GM19328 (cell line): ENCODE measurements around the gene MSLN.
"Not testable (repeated sequence)": the region's sequence is repeated elsewhere in the genome, so short reads cannot be mapped to it uniquely, and the experiment has no call there.

ENCODE experiments used
- ATAC-seq: cut with Tn5 transposase; IDR thresholded peaks from one replicate; pipeline ENCODE4 v1.9.1; 2021; ENCODE audit warnings: mild to moderate bottlenecking, moderate library complexity; ENCODE audit not compliant: unreplicated experiment

MSLN gene

GRCh38 chr16:734208-734980 lies 26.1 kb upstream of the MSLN start:
- ATAC-seq = no peak

- ATAC-seq = no peak
These were observed 25.3 kb upstream of the MSLN start for GRCh38 chr16:734981-735881.

- ATAC-seq = no peak
These were observed 24.5 kb upstream of the MSLN start for GRCh38 chr16:735982-736453.

GRCh38 chr16:736936-737481 lies 23.5 kb upstream of the MSLN start:
- ATAC-seq = no peak

GRCh38 chr16:739560-740458 lies 20.7 kb upstream of the MSLN start:
- ATAC-seq = no peak

GRCh38 chr16:740459-740763 lies 20.1 kb upstream of the MSLN start:
- ATAC-seq = no peak

GRCh38 chr16:740764-741505 lies 19.6 kb upstream of the MSLN start, which contains the start of gene CIAO3:
Gene CIAO3 (minus strand): TSS chr16:740997. CDS start chr16:740985, 12 bp downstream.
- peak; percentile 58 for ATAC-seq

- ATAC-seq = no peak
These were observed 18.4 kb upstream of the MSLN start for GRCh38 chr16:741986-742629.

GRCh38 chr16:742894-743293 lies 17.6 kb upstream of the MSLN start:
- not testable (repeated sequence) for ATAC-seq

- ATAC-seq = no peak
These were observed 16.6 kb upstream of the MSLN start for GRCh38 chr16:743794-744500.

GRCh38 chr16:745739-746138 lies 14.8 kb upstream of the MSLN start:
- ATAC-seq = no peak

- ATAC-seq = no peak
These were observed 13.9 kb upstream of the MSLN start for GRCh38 chr16:746637-747036.

GRCh38 chr16:747978-748746 lies 12.4 kb upstream of the MSLN start:
- ATAC-seq = no peak

- no peak for ATAC-seq
These were observed 11.5 kb upstream of the MSLN start for GRCh38 chr16:749010-749409.

GRCh38 chr16:750485-750884 lies 10.0 kb upstream of the MSLN start:
- ATAC-seq = no peak

- ATAC-seq = no peak
These were observed 9.2 kb upstream of the MSLN start for GRCh38 chr16:751152-752006.

- ATAC-seq = no peak
These were observed 8.6 kb upstream of the MSLN start for GRCh38 chr16:752007-752312.
